Limb (tissue), 2 donors: ENCODE data around the gene USP10.

Experiments
- DNase-seq, 2 donors: peaks; one replicate each; pipeline ENCODE4 v3.0.0-alpha.2; 2016; ENCODE audit errors: extremely low spot score in 2 of 2

Gene USP10

GRCh38 chr16:84821179-84821578, 121.4 kb downstream of the USP10 start:
- no peak for DNase-seq

- no peak for DNase-seq
Observed at GRCh38 chr16:84821728-84822689, 122.2 kb downstream of the USP10 start.

GRCh38 chr16:84822990-84823389, 123.2 kb downstream of the USP10 start:
- DNase-seq = no peak

- no peak for DNase-seq
Observed at GRCh38 chr16:84823484-84823883, 123.7 kb downstream of the USP10 start.

GRCh38 chr16:84823926-84824325, 124.1 kb downstream of the USP10 start:
- DNase-seq = no peak

- DNase-seq = no peak
Observed at GRCh38 chr16:84825896-84826557, 126.2 kb downstream of the USP10 start.

- DNase-seq = no peak
Observed at GRCh38 chr16:84826558-84826941, 126.8 kb downstream of the USP10 start.

GRCh38 chr16:84827131-84827574, 127.4 kb downstream of the USP10 start:
- peak in 1 of 2 donors; percentile 48 for DNase-seq

- no peak for DNase-seq
Observed at GRCh38 chr16:84827897-84828296, 128.1 kb downstream of the USP10 start.

GRCh38 chr16:84828322-84828721, 128.5 kb downstream of the USP10 start:
- no peak for DNase-seq
